ENCODE measurements around the gene HDGFL2. TPM values are rescaled to one million over a fixed set of nuclear protein-coding genes. Genes with fewer than 3 reads are reported as not detected.

Gene HDGFL2
- total and polyA plus RNA-seq, 8 donors, result 12.8 to 32.9 (median 18.3) TPM

DNA sequence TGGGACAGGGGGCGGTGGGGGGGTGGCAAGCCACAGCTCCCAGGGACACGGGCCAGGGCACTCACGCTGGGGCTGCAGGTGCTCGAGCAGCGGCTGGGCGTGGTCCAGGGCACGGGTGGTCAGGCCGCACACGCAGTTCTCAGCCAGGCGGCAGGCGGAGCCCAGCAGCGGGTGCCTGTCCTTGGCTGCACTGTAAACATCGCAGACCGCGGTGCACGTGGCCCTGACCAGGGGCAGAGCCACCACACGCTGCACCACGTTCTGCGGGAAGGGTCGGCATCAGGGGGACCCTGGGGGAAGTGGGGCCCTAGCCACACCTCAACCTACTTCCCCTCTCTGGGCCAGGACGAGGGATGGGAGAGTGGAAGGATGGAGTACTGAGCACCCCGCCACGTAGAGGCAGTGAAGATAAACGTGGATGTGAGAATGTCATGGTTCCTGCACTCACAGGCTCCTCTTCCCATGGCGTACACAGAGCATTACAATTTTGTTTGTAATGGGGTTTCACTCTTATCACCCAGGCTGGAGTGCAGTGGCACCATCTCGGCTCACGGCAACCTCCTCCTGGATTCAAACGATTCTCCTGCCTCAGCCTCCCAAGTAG lies 59.6 kb downstream of the HDGFL2 start:
- WGBS, 2 donors, result 37 to 44% methylated on average over 24 to 28 of the region's 28 CpGs
- peak in 3 of 4 donors; percentile 30 to 51 (median 30) for ATAC-seq

DNA sequence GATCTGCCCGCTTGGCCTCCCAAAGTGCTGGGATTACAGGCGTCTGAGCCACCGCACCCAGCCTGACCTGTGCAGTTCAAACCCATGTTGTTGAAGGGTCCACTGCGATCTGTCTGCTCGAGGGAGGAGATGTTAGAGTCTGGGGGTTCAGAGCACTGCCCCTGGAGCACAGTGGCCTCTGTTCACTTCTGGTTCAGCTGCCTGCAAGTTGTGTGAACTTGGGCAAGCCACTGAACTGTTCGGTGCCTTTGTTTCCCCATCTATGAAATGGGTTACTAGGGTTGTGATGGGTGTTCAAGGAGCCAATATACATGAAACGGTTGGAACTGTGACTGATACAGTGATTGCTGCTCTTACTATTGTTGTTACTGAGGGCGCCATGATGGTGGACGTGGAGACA lies 61.2 kb downstream of the HDGFL2 start:
- H3K27me3 ChIP-seq, result no peaks in the 10 kb centered on the region
- no peaks in the 10 kb centered on the region for H3K9me3 ChIP-seq
- DNase-seq (no peak), ATAC-seq (no peak), FAIRE-seq (no peak)
- no peak overlapping the region for H3K4me3 ChIP-seq
- no peak overlapping the region for H3K27ac ChIP-seq
- WGBS, 2 donors, result 89 to 92% methylated on average over 9 of the region's 9 CpGs
- H3K4me1 ChIP-seq, result peaks cover 8 to 30% (median 19%) of the 10 kb centered on the region in 3 donors
- no peaks in the 10 kb centered on the region for H3K36me3 ChIP-seq
- TF ChIP-seq, protein P1, sequence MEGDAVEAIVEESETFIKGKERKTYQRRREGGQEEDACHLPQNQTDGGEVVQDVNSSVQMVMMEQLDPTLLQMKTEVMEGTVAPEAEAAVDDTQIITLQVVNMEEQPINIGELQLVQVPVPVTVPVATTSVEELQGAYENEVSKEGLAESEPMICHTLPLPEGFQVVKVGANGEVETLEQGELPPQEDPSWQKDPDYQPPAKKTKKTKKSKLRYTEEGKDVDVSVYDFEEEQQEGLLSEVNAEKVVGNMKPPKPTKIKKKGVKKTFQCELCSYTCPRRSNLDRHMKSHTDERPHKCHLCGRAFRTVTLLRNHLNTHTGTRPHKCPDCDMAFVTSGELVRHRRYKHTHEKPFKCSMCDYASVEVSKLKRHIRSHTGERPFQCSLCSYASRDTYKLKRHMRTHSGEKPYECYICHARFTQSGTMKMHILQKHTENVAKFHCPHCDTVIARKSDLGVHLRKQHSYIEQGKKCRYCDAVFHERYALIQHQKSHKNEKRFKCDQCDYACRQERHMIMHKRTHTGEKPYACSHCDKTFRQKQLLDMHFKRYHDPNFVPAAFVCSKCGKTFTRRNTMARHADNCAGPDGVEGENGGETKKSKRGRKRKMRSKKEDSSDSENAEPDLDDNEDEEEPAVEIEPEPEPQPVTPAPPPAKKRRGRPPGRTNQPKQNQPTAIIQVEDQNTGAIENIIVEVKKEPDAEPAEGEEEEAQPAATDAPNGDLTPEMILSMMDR (IDR thresholded peaks at IDR 0.05), result no peak
- intact Hi-C loops (cut with DNase I), result no loop called here

More for the DNA sequence above, 59.6 kb downstream of the HDGFL2 start:
- H3K9me3 ChIP-seq, result no peaks in the 10 kb centered on the region
- H3K27ac ChIP-seq, result no peak overlapping the region
- no peaks in the 10 kb centered on the region for H3K27me3 ChIP-seq
- no peaks in the 10 kb centered on the region for H3K36me3 ChIP-seq
- no peak for FAIRE-seq
- H3K4me1 ChIP-seq, result peaks cover 5 to 18% (median 13%) of the 10 kb centered on the region in 3 donors
- TF ChIP-seq, protein P1 (IDR thresholded peaks at IDR 0.05), result no peak
- intact Hi-C loops (cut with DNase I), result no loop called here
- no peak overlapping the region for H3K4me3 ChIP-seq
- DNase-seq, result peak; percentile 53 to 73 (median 60)

DNA sequence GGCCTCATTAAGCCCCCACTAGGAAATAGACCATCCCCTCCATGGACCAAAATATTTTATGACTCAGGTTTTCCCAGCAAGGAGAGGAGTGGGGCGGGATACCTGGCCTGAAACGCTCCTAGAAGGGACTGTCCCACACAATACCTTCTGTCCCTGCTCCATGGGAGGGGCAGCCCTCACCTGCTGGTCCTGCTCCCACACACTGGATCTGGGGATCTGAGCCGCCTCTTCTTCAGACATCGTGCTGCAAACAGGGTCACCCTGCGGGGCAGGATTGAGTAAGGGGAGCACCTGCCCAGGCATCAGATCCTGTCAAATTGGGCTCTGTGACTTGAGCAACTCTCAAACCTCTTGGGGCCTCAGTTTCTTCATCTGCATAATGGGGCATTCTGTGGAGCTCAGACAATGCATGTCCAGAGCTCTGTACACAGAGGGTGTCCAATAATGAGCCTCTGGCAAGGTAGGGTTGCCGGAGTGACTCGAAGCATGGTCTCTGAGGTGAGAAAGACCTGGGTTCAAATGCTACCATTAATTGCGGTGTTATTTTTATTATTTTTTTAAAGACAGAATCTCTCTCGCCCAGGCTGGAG lies 61.8 kb downstream of the HDGFL2 start:
- DNase-seq, result peak in 1 of 6 donors; percentile 48
- H3K4me1 ChIP-seq, result peaks cover 8 to 30% (median 19%) of the 10 kb centered on the region in 3 donors
- no peaks in the 10 kb centered on the region for H3K27me3 ChIP-seq
- no peaks in the 10 kb centered on the region for H3K9me3 ChIP-seq
- FAIRE-seq, result no peak
- TF ChIP-seq, protein P1 (IDR thresholded peaks at IDR 0.05), result no peak
- peak overlapping the region in 1 of 4 donors; percentile 90 for H3K27ac ChIP-seq
- H3K4me3 ChIP-seq, result peak overlapping the region in 2 of 4 donors; percentile 31 to 40
- intact Hi-C loops (cut with DNase I), result no loop called here
- 81 to 82% methylated on average over 9 of the region's 9 CpGs for WGBS, 2 donors
- peak in 1 of 4 donors; percentile 5 for ATAC-seq
- no peaks in the 10 kb centered on the region for H3K36me3 ChIP-seq

DNA sequence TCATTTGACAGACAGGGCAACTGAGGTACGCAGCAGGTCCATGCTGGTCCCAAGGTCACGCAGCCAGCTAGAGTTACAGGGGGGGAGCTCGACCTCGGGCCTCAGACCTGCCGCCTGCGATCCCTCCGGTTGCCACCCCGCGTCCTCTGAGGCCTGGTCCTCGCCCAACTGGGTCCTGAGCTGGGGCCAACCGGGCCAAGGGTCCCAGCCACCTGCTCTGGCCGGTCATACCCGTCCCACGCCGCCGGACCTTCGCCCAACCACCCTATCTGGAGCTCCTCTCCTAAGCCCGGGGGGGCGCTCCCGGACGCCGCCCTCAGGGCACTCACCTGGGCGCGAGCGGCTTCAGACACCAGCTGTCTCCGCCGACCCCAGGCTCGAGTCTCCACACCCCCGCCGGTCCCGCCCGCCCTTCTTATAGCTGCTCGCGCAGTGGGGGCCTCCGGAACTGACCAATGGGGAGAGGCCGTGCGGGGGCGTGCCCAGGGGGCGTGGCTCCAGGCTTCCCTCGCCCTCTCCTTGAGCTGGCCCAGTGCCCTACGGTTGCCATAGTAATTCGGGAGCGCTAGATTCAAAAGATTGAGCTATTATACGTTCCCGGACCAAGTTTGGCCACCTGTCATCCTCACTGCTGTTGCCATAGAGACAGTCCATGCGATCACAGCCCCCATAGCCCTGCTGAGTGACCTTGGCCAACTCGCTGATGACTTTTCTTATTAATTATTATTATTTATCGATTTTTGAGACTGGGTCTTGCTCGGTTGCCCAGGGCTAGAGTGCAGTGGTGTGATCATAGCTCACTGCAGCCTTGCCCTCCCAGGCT lies 63.0 kb downstream of the HDGFL2 start, which contains the start of gene PLIN5:
PLIN5 (minus strand) TSS at position 389 of the 823 bp plus-strand sequence. CDS start 1,150 bp downstream, outside the sequence.
- Histone ChIP-seq H3K27ac (peak within 1 kb of the TSS; percentile 78 to 90 (median 83)), H3K27me3 (no peaks in the 10 kb centered on the region), H3K4me3 (peak within 1 kb of the TSS; percentile 15 to 62 (median 44)), H3K36me3 (no peaks in the 10 kb centered on the region), H3K4me1 (peaks cover 8 to 30% (median 19%) of the 10 kb centered on the region in 3 donors), H3K9me3 (no peaks in the 10 kb centered on the region)
- ATAC-seq, result peak; percentile 77 to 82 (median 80)
- intact Hi-C loops (cut with DNase I), result no loop called here
- WGBS, 2 donors, result 2 to 3% methylated on average over 39 to 49 of the region's 49 CpGs
- TF ChIP-seq, protein P1 (IDR thresholded peaks at IDR 0.05), result no peak
- peak; percentile 93 to 99 (median 98) for DNase-seq
- FAIRE-seq, result no peak

Data from pancreas (tissue), 10 donors.